RWPE2 (cell line): ENCODE data around the gene SAC3D1.

Source experiments
- ATAC-seq: fragments of 200-7000 bp; cut with Tn5 transposase; 3 replicates; pipeline ENCODE4 v1.9.1; 2021; ENCODE audit warnings: low read depth
- DNase-seq: peaks from one replicate; pipeline ENCODE4 v3.0.0-alpha.2; 2020; ENCODE audit warnings: low spot score
- H3K27ac ChIP-seq: fragments of 450-650 bp; 2 replicates; pipeline ENCODE4 v1.5.1; 2017; ENCODE audit warnings: mild to moderate bottlenecking; ENCODE audit not compliant: poor library complexity, severe bottlenecking
- H3K27me3 ChIP-seq: fragments of 250-450 bp; sonication (Bioruptor Pico); 2 replicates; pipeline ENCODE4 v1.5.1; 2021; ENCODE audit warnings: mild to moderate bottlenecking, moderate library complexity; ENCODE audit not compliant: insufficient read depth, poor library complexity, severe bottlenecking
- H3K36me3 ChIP-seq: fragments of 250-450 bp; sonication (Bioruptor Pico); 2 replicates; pipeline ENCODE4 v1.5.1; 2020; ENCODE audit warnings: low read depth, mild to moderate bottlenecking, moderate library complexity
- H3K4me1 ChIP-seq: fragments of 250-450 bp; sonication (Bioruptor Pico); 2 replicates; pipeline ENCODE4 v1.5.1; 2021; ENCODE audit warnings: mild to moderate bottlenecking, moderate library complexity; ENCODE audit not compliant: insufficient read depth, poor library complexity, severe bottlenecking
- H3K4me3 ChIP-seq: fragments of 250-450 bp; sonication (Bioruptor Pico); 2 replicates; pipeline ENCODE4 v1.5.1; 2021; ENCODE audit warnings: mild to moderate bottlenecking, moderate library complexity; ENCODE audit not compliant: severe bottlenecking
- H3K9me3 ChIP-seq: fragments of 250-450 bp; sonication (Bioruptor Pico); 2 replicates; pipeline ENCODE4 v1.5.1; 2021; ENCODE audit warnings: mild to moderate bottlenecking, moderate library complexity; ENCODE audit not compliant: severe bottlenecking
- CTCF ChIP-seq: fragments of 450-650 bp; IDR thresholded peaks from one replicate; pipeline ENCODE4 v1.5.1; 2017; ENCODE audit warnings: mild to moderate bottlenecking, moderate library complexity; ENCODE audit not compliant: poor library complexity, severe bottlenecking

SAC3D1 gene

GRCh38 chr11:65087216-65087615, 46.2 kb downstream of the SAC3D1 start:
- ATAC-seq (no peak), DNase-seq (no peak)
- H3K4me1 ChIP-seq, result peaks cover 13% of the 10 kb centered on the region
- H3K36me3 ChIP-seq, result peaks cover 33% of the 10 kb centered on the region
- H3K27ac ChIP-seq, result no peak overlapping the region
- no peak overlapping the region for H3K4me3 ChIP-seq
- no peaks in the 10 kb centered on the region for H3K27me3 ChIP-seq
- no peaks in the 10 kb centered on the region for H3K9me3 ChIP-seq
- no peak for TF ChIP-seq CTCF

GRCh38 chr11:65087827-65088226, 46.8 kb downstream of the SAC3D1 start:
- Histone ChIP-seq H3K27me3 (no peaks in the 10 kb centered on the region), H3K4me1 (peaks cover 8% of the 10 kb centered on the region), H3K9me3 (no peaks in the 10 kb centered on the region), H3K27ac (no peak overlapping the region), H3K36me3 (peaks cover 27% of the 10 kb centered on the region), H3K4me3 (no peak overlapping the region)
- no peak for TF ChIP-seq CTCF
- ATAC-seq (no peak), DNase-seq (no peak)

GRCh38 chr11:65089621-65090020, 48.6 kb downstream of the SAC3D1 start:
- no peak for TF ChIP-seq CTCF
- H3K36me3 ChIP-seq, result peaks cover 23% of the 10 kb centered on the region
- DNase-seq, result no peak
- ATAC-seq, result no peak
- no peaks in the 10 kb centered on the region for H3K9me3 ChIP-seq
- no peak overlapping the region for H3K4me3 ChIP-seq
- H3K4me1 ChIP-seq, result peaks cover 6% of the 10 kb centered on the region
- H3K27me3 ChIP-seq, result no peaks in the 10 kb centered on the region
- H3K27ac ChIP-seq, result no peak overlapping the region

- Histone ChIP-seq H3K4me3 (no peak overlapping the region), H3K4me1 (no peaks in the 10 kb centered on the region), H3K36me3 (peaks cover 17% of the 10 kb centered on the region), H3K9me3 (no peaks in the 10 kb centered on the region), H3K27me3 (no peaks in the 10 kb centered on the region), H3K27ac (no peak overlapping the region)
- DNase-seq, result no peak
- ATAC-seq, result no peak
- TF ChIP-seq CTCF, result no peak
Observed at GRCh38 chr11:65090628-65091027, 49.6 kb downstream of the SAC3D1 start.
